Central memory CD8-positive, alpha-beta T cell (primary cell): ENCODE measurements around the gene TNRC6C.

Experiments used
- ATAC-seq: fragments of 150-1000 bp; cut with Tn5 transposase; replicated peaks from 2 replicates; pipeline ENCODE4 v1.10.0; 2022; ENCODE audit warnings: mild to moderate bottlenecking, moderate FRiP score, moderate number of reproducible peaks; ENCODE audit not compliant: poor library complexity, severe bottlenecking; ENCODE audit errors: extremely low read depth
- DNase-seq, 2 donors: peaks; one replicate each; pipeline ENCODE4 v3.0.0; 2021; ENCODE audit warnings: low spot score in 2 of 2
- H3K27ac Mint-ChIP-seq: one replicate; pipeline ENCODE4 v1.8.0; 2022; ENCODE audit warnings: low read depth, mild to moderate bottlenecking, moderate library complexity, mixed read lengths
- H3K27me3 Mint-ChIP-seq: one replicate; pipeline ENCODE4 v1.8.0; 2022; ENCODE audit warnings: mixed read lengths
- H3K36me3 Mint-ChIP-seq: one replicate; pipeline ENCODE4 v1.8.0; 2022; ENCODE audit warnings: mild to moderate bottlenecking, moderate library complexity, mixed read lengths; ENCODE audit not compliant: insufficient read depth
- H3K4me1 Mint-ChIP-seq: one replicate; pipeline ENCODE4 v1.8.0; 2022; ENCODE audit warnings: mixed read lengths
- H3K4me3 Mint-ChIP-seq: one replicate; pipeline ENCODE4 v1.8.0; 2022; ENCODE audit warnings: mild to moderate bottlenecking, moderate library complexity, mixed read lengths
- H3K9me3 Mint-ChIP-seq: one replicate; pipeline ENCODE4 v1.8.0; 2022; ENCODE audit warnings: mixed read lengths

Gene TNRC6C

GRCh38 chr17:77936881-77937280 is 21.6 kb upstream of the TNRC6C start:
- peaks cover 6% of the 10 kb centered on the region for H3K4me1 Mint-ChIP-seq
- H3K4me3 Mint-ChIP-seq, result no peak overlapping the region
- H3K27me3 Mint-ChIP-seq, result peaks cover 25% of the 10 kb centered on the region
- DNase-seq, result no peak
- ATAC-seq, result no peak
- H3K27ac Mint-ChIP-seq, result no peak overlapping the region
- no peaks in the 10 kb centered on the region for H3K9me3 Mint-ChIP-seq
- H3K36me3 Mint-ChIP-seq, result no peaks in the 10 kb centered on the region

- H3K4me1 Mint-ChIP-seq, result no peaks in the 10 kb centered on the region
- no peaks in the 10 kb centered on the region for H3K9me3 Mint-ChIP-seq
- H3K36me3 Mint-ChIP-seq, result no peaks in the 10 kb centered on the region
- peaks cover 18% of the 10 kb centered on the region for H3K27me3 Mint-ChIP-seq
- no peak overlapping the region for H3K4me3 Mint-ChIP-seq
- ATAC-seq (no peak), DNase-seq (no peak)
- no peak overlapping the region for H3K27ac Mint-ChIP-seq
These were observed 17.5 kb upstream of the TNRC6C start for GRCh38 chr17:77941004-77941403.

GRCh38 chr17:77942112-77942988 is 16.2 kb upstream of the TNRC6C start:
- no peaks in the 10 kb centered on the region for H3K36me3 Mint-ChIP-seq
- H3K9me3 Mint-ChIP-seq, result no peaks in the 10 kb centered on the region
- DNase-seq (no peak), ATAC-seq (no peak)
- peaks cover 16% of the 10 kb centered on the region for H3K27me3 Mint-ChIP-seq
- no peaks in the 10 kb centered on the region for H3K4me1 Mint-ChIP-seq
- no peak overlapping the region for H3K27ac Mint-ChIP-seq
- no peak overlapping the region for H3K4me3 Mint-ChIP-seq

GRCh38 chr17:77943971-77944370 is 14.5 kb upstream of the TNRC6C start:
- Mint-ChIP-seq H3K4me1 (no peaks in the 10 kb centered on the region), H3K27me3 (peaks cover 18% of the 10 kb centered on the region), H3K36me3 (no peaks in the 10 kb centered on the region), H3K27ac (no peak overlapping the region), H3K4me3 (no peak overlapping the region), H3K9me3 (no peaks in the 10 kb centered on the region)
- ATAC-seq (no peak), DNase-seq (no peak)

- DNase-seq (no peak), ATAC-seq (no peak)
- Mint-ChIP-seq H3K4me3 (no peak overlapping the region), H3K9me3 (no peaks in the 10 kb centered on the region), H3K36me3 (no peaks in the 10 kb centered on the region), H3K27ac (no peak overlapping the region), H3K27me3 (peaks cover 18% of the 10 kb centered on the region), H3K4me1 (no peaks in the 10 kb centered on the region)
These were observed 13.9 kb upstream of the TNRC6C start for GRCh38 chr17:77944390-77945222.

- no peak overlapping the region for H3K27ac Mint-ChIP-seq
- no peaks in the 10 kb centered on the region for H3K9me3 Mint-ChIP-seq
- peaks cover 18% of the 10 kb centered on the region for H3K27me3 Mint-ChIP-seq
- H3K36me3 Mint-ChIP-seq, result no peaks in the 10 kb centered on the region
- H3K4me3 Mint-ChIP-seq, result no peak overlapping the region
- no peak for DNase-seq
- H3K4me1 Mint-ChIP-seq, result peaks cover under 1% of the 10 kb centered on the region
- no peak for ATAC-seq
These were observed 11.4 kb upstream of the TNRC6C start for GRCh38 chr17:77946900-77947645.

GRCh38 chr17:77948690-77949114 is 9.8 kb upstream of the TNRC6C start:
- H3K36me3 Mint-ChIP-seq, result no peaks in the 10 kb centered on the region
- DNase-seq (no peak), ATAC-seq (no peak)
- H3K27me3 Mint-ChIP-seq, result peaks cover 25% of the 10 kb centered on the region
- H3K4me3 Mint-ChIP-seq, result no peak overlapping the region
- H3K27ac Mint-ChIP-seq, result no peak overlapping the region
- no peaks in the 10 kb centered on the region for H3K9me3 Mint-ChIP-seq
- H3K4me1 Mint-ChIP-seq, result peaks cover 6% of the 10 kb centered on the region

GRCh38 chr17:77951123-77951522 is 7.4 kb upstream of the TNRC6C start:
- no peak for ATAC-seq
- Mint-ChIP-seq H3K27me3 (peaks cover 19% of the 10 kb centered on the region), H3K9me3 (no peaks in the 10 kb centered on the region)

GRCh38 chr17:77952368-77952767 is 6.1 kb upstream of the TNRC6C start:
- Mint-ChIP-seq H3K36me3 (peaks cover 4% of the 10 kb centered on the region), H3K9me3 (no peaks in the 10 kb centered on the region), H3K27ac (no peak overlapping the region), H3K4me3 (no peak overlapping the region), H3K4me1 (peaks cover 11% of the 10 kb centered on the region), H3K27me3 (peaks cover 13% of the 10 kb centered on the region)
- DNase-seq (no peak), ATAC-seq (no peak)

More at GRCh38 chr17:77951123-77951522, 7.4 kb upstream of the TNRC6C start:
- Mint-ChIP-seq H3K36me3 (no peaks in the 10 kb centered on the region), H3K27ac (no peak overlapping the region), H3K4me3 (no peak overlapping the region), H3K4me1 (peaks cover 6% of the 10 kb centered on the region)
- DNase-seq, result no peak

GRCh38 chr17:77957235-77957856 is 1.2 kb upstream of the TNRC6C start:
- peaks cover 36% of the 10 kb centered on the region for H3K4me1 Mint-ChIP-seq
- ATAC-seq (no peak), DNase-seq (no peak)
- H3K36me3 Mint-ChIP-seq, result peaks cover 26% of the 10 kb centered on the region
- H3K27me3 Mint-ChIP-seq, result peaks cover 9% of the 10 kb centered on the region
- no peaks in the 10 kb centered on the region for H3K9me3 Mint-ChIP-seq
- H3K4me3 Mint-ChIP-seq, result peak overlapping the region; percentile 93
- peak overlapping the region; percentile 92 for H3K27ac Mint-ChIP-seq

- H3K4me3 Mint-ChIP-seq, result peak overlapping the region; percentile 93
- ATAC-seq (no peak), DNase-seq (peak in 1 of 2 donors; percentile 16)
- peak overlapping the region; percentile 92 for H3K27ac Mint-ChIP-seq
- H3K4me1 Mint-ChIP-seq, result peaks cover 44% of the 10 kb centered on the region
- no peaks in the 10 kb centered on the region for H3K9me3 Mint-ChIP-seq
- peaks cover 2% of the 10 kb centered on the region for H3K27me3 Mint-ChIP-seq
- peaks cover 26% of the 10 kb centered on the region for H3K36me3 Mint-ChIP-seq
These were observed 218 bp downstream of the TNRC6C start for GRCh38 chr17:77958716-77959125.
